Neural cell (in vitro differentiated cells): ENCODE measurements around the gene KCNK10. TPM values are rescaled to one million over a fixed set of nuclear protein-coding genes. Genes with fewer than 3 reads are reported as not detected.
"Not testable (repeated sequence)": the region's sequence is repeated elsewhere in the genome, so short reads cannot be mapped to it uniquely, and the experiment has no call there.

ENCODE experiments used
- H2AFZ ChIP-seq: fragments of 200-600, 300-800 bp; sonication (generic), shearing (Covaris generic); 2 replicates; pipeline ENCODE4 v1.6.0; 2014; ENCODE audit warnings: low read depth, mild to moderate bottlenecking, antibody characterized with exemption, low read length, moderate library complexity
- H3F3A ChIP-seq: fragments of 200-600 bp; shearing (Covaris generic); 2 replicates; pipeline ENCODE4 v1.6.1; 2016; ENCODE audit warnings: mild to moderate bottlenecking, moderate library complexity, mixed read lengths, antibody characterized with exemption, low read length; ENCODE audit not compliant: insufficient read depth, poor library complexity, severe bottlenecking
- H3K27ac ChIP-seq: fragments of 200-600, 300-800 bp; sonication (generic), shearing (Covaris generic); 2 replicates; pipeline ENCODE4 v1.5.1; 2014; ENCODE audit warnings: mild to moderate bottlenecking, low read length, moderate library complexity
- H3K27me3 ChIP-seq: fragments of 300-800, 200-600 bp; sonication (generic), shearing (Covaris generic); 2 replicates; pipeline ENCODE4 v1.6.0; 2014; ENCODE audit warnings: mild to moderate bottlenecking, low read depth, low read length, moderate library complexity; ENCODE audit not compliant: insufficient read depth
- H3K36me3 ChIP-seq: fragments of 300-800, 200-600 bp; sonication (generic), shearing (Covaris generic); 2 replicates; pipeline ENCODE4 v1.5.1; 2014; ENCODE audit warnings: mild to moderate bottlenecking, antibody characterized with exemption, low read length, moderate library complexity; ENCODE audit not compliant: insufficient read depth
- H3K4me2 ChIP-seq: fragments of 300-800, 200-600 bp; sonication (generic), shearing (Covaris generic); 2 replicates; pipeline ENCODE4 v1.6.0; 2014; ENCODE audit warnings: mild to moderate bottlenecking, low read length
- H3K4me3 ChIP-seq: fragments of 300-800, 200-600 bp; sonication (generic), shearing (Covaris generic); 2 replicates; pipeline ENCODE4 v1.5.1; 2014; ENCODE audit warnings: mild to moderate bottlenecking, low read length, moderate library complexity
- H3K79me2 ChIP-seq: fragments of 200-600 bp; shearing (Covaris generic); replicated peaks from 2 replicates; pipeline ENCODE4 v1.6.0; 2014; ENCODE audit warnings: mild to moderate bottlenecking, low read length, moderate library complexity; ENCODE audit not compliant: insufficient read depth
- H3K9ac ChIP-seq: fragments of 300-800, 200-600 bp; sonication (generic), shearing (Covaris generic); 2 replicates; pipeline ENCODE4 v1.6.1; 2016; ENCODE audit warnings: mild to moderate bottlenecking, low read length, mixed read lengths
- H3K9me2 ChIP-seq: fragments of 200-600 bp; shearing (Covaris generic); 2 replicates; pipeline ENCODE4 v1.6.1; 2016; ENCODE audit warnings: mild to moderate bottlenecking, low read length, mixed read lengths; ENCODE audit not compliant: insufficient read depth
- H3K9me3 ChIP-seq: fragments of 200-600, 300-800 bp; sonication (generic), shearing (Covaris generic); 2 replicates; pipeline ENCODE4 v1.6.1; 2016; ENCODE audit warnings: mild to moderate bottlenecking, mixed run types, low read length, moderate library complexity, mixed read lengths
- H4K20me1 ChIP-seq: fragments of 200-600 bp; shearing (Covaris generic); 2 replicates; pipeline ENCODE4 v1.6.1; 2016; ENCODE audit warnings: mild to moderate bottlenecking, mixed run types; ENCODE audit not compliant: insufficient read depth
- CTCF ChIP-seq: fragments of 450-650 bp; IDR thresholded peaks from 2 replicates; pipeline ENCODE4 v1.5.1; 2014; ENCODE audit warnings: antibody characterized with exemption, mild to moderate bottlenecking, moderate library complexity; ENCODE audit not compliant: poor library complexity, severe bottlenecking
- EP300 ChIP-seq: fragments of 450-650 bp; conservative IDR thresholded peaks from 2 replicates; pipeline ENCODE4 v1.6.1; 2014; ENCODE audit warnings: antibody characterized with exemption, mild to moderate bottlenecking, moderate library complexity; ENCODE audit not compliant: poor library complexity, severe bottlenecking
- EZH2 ChIP-seq: fragments of 200-600, 300-800 bp; shearing (Covaris generic), sonication (generic); IDR thresholded peaks from 2 replicates; pipeline ENCODE4 v1.6.1; 2014; ENCODE audit warnings: antibody characterized with exemption, low read length, borderline replicate concordance, mild to moderate bottlenecking; ENCODE audit not compliant: insufficient read depth, poor library complexity, severe bottlenecking
- MXI1 ChIP-seq: fragments of 450-650 bp; conservative IDR thresholded peaks from 2 replicates; pipeline ENCODE4 v1.6.1; 2014; ENCODE audit warnings: antibody characterized with exemption, mild to moderate bottlenecking; ENCODE audit not compliant: poor library complexity, severe bottlenecking
- POLR2AphosphoS5 ChIP-seq: IDR thresholded peaks from 2 replicates; pipeline ENCODE4 v1.6.1; 2012
- RAD21 ChIP-seq: fragments of 450-650 bp; conservative IDR thresholded peaks from 2 replicates; pipeline ENCODE4 v1.6.1; 2014; ENCODE audit warnings: antibody characterized with exemption, mild to moderate bottlenecking, moderate library complexity
- REST ChIP-seq: IDR thresholded peaks from 2 replicates; pipeline ENCODE4 v1.6.1; 2012; ENCODE audit warnings: borderline replicate concordance
- SMC3 ChIP-seq: fragments of 450-650 bp; conservative IDR thresholded peaks from 2 replicates; pipeline ENCODE4 v1.6.1; 2014; ENCODE audit warnings: antibody characterized with exemption, mild to moderate bottlenecking, moderate library complexity; ENCODE audit not compliant: poor library complexity
- TAF1 ChIP-seq: IDR thresholded peaks from 2 replicates; pipeline ENCODE4 v1.6.1; 2012; ENCODE audit warnings: low read depth
- polyA plus RNA-seq: library from polyadenylated mRNA; depleted of rRNA; stranded (reverse); fragments of >200 nt; gene quantifications from 2 replicates; pipeline ENCODE4 v1.2.3, GENCODE V29; 2014

Gene KCNK10
- polyA plus RNA-seq, 1 donor from 2014 or later = 6.9 TPM

GRCh38 chr14:88266474-88266873, 56.6 kb downstream of the KCNK10 start:
- Histone ChIP-seq H3K9me3 (no peaks in the 10 kb centered on the region), H3K9ac (no peak overlapping the region)
- TF ChIP-seq CTCF (no peak), REST (no peak)

GRCh38 chr14:88264116-88264515, 59.0 kb downstream of the KCNK10 start:
- TF ChIP-seq CTCF = no peak
- no peak for TF ChIP-seq REST
- no peak for TF ChIP-seq TAF1
- TF ChIP-seq EP300 = no peak
- TF ChIP-seq SMC3 = no peak
- no peak for TF ChIP-seq RAD21
- TF ChIP-seq EZH2 = no peak
- no peak for TF ChIP-seq MXI1
- no peak for TF ChIP-seq POLR2AphosphoS5
- Histone ChIP-seq H3K9me3 (no peaks in the 10 kb centered on the region), H3K9me2 (no peaks in the 10 kb centered on the region), H3K4me2 (no peak overlapping the region), H3K36me3 (no peaks in the 10 kb centered on the region), H3K9ac (no peak overlapping the region), H3K27me3 (no peaks in the 10 kb centered on the region), H3K79me2 (no peaks in the 10 kb centered on the region), H3K4me3 (no peak overlapping the region), H3K27ac (no peak overlapping the region), H3F3A (no peaks in the 10 kb centered on the region), H4K20me1 (no peaks in the 10 kb centered on the region), H2AFZ (no peak overlapping the region)

More at GRCh38 chr14:88266474-88266873, 56.6 kb downstream of the KCNK10 start:
- H3K27ac ChIP-seq = no peak overlapping the region
- H3K36me3 ChIP-seq = no peaks in the 10 kb centered on the region
- no peak overlapping the region for H3K4me2 ChIP-seq
- H4K20me1 ChIP-seq = no peaks in the 10 kb centered on the region
- H2AFZ ChIP-seq = no peak overlapping the region
- H3K4me3 ChIP-seq = no peak overlapping the region
- H3F3A ChIP-seq = no peaks in the 10 kb centered on the region
- no peaks in the 10 kb centered on the region for H3K9me2 ChIP-seq
- H3K27me3 ChIP-seq = no peaks in the 10 kb centered on the region
- no peaks in the 10 kb centered on the region for H3K79me2 ChIP-seq

- H3K9me2 ChIP-seq, H3K27me3 ChIP-seq, H3F3A ChIP-seq, H4K20me1 ChIP-seq, H3K27ac ChIP-seq, H3K4me3 ChIP-seq, H3K36me3 ChIP-seq, H3K9ac ChIP-seq, H2AFZ ChIP-seq, H3K4me2 ChIP-seq, H3K9me3 ChIP-seq, H3K79me2 ChIP-seq: not testable (repeated sequence)
Observed at GRCh38 chr14:88261302-88261701, 61.8 kb downstream of the KCNK10 start.
